NCI-H82 treated with DMSO at 0.1 percent for 48 hours (cell line): ENCODE results near the gene GSTM1.

Experiments used
- DNase-seq: peaks from one replicate; lab custom pipeline; 2025; ENCODE audit not compliant: unreplicated experiment; lab: John Stamatoyannopoulos, UW

Gene GSTM1

DNA sequence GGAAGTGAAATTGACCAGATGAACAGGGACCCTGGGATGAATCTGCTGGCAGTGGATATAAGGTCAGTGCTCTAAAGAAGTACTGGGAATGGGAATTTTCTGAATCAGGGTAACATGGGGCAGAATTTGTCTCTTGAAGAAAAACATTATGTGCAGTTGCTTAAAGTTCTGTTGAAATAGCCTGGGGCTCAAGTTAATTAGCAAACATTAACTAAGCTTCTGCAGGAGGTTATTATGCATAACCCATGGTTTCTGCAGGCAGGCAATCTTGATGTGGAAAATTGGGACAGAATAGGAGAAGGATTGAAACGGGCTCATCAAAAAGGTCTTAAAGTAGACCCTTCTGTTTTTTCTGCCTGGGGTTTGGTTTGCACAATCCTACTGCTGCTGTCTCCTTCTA lies 38.4 kb downstream of the GSTM1 start:
- DNase-seq: no peak

DNA sequence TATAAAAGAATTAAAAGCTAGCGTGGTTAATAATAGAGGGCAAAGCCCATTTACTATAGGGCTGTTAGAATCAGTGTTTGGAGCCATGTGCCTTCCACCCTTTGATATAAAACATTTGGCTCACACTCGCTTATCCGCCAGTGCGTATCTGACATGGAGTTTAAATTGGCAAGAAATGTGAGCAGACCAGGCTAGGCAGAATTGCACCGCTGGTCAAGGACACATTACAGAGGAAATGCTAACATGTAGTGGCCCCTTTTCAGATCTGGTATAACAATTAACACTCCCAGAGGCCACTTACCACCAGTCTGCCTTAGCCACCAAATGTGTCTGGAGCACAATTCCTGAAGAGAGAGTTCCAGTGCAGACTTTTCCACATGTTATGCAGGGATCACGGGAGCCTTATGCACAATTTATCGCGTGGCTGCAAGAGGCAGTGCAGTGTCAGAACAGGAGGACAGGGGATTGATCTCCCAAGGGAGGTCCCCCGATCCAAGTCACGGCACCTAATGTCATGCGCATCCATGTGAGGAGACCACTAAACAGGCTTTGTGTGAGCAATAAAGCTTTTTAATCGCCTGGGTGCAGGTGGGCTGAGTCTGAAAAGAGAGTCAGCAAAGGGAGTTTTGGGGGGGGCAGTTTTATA lies 39.2 kb downstream of the GSTM1 start:
- DNase-seq: no peak

DNA sequence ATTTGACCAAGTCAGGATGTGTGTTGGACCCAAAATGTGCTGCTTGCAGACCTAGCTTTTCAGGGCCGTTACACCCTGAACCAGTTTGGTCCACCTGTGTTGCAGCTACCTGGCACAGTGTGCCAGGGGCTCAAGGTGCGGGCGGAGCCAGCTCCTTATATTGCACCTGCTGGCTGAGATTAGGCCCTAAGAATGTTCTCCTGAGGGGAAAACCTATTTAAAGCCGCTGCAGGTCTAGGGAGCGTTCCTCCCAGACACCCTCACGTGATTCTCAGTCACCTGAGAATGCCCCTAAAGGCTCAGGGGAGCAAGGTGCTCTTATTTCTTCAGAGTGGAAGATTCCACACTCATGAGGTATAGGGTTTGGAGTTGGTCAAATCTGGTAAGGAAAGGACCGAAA lies 41.3 kb downstream of the GSTM1 start:
- DNase-seq: no peak

DNA sequence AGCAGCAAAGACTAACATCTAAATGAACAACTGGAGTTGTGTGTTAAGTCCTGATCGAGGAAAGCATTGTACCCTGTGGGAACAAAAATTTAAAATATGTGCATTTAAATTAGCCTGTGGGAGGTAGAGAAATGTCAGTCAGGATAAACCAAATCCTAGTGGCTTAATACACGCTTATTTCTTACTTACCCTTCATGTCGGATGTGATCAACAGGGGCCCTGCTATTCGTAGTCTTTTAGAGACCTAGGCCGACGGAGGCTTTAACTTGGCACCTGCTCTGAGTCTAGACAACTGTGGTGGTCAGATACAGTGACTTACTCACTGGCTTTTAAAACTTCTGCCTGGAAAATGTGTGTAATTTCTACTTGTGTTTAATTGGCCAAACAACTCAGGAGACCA lies 43.0 kb downstream of the GSTM1 start:
- no peak for DNase-seq

DNA sequence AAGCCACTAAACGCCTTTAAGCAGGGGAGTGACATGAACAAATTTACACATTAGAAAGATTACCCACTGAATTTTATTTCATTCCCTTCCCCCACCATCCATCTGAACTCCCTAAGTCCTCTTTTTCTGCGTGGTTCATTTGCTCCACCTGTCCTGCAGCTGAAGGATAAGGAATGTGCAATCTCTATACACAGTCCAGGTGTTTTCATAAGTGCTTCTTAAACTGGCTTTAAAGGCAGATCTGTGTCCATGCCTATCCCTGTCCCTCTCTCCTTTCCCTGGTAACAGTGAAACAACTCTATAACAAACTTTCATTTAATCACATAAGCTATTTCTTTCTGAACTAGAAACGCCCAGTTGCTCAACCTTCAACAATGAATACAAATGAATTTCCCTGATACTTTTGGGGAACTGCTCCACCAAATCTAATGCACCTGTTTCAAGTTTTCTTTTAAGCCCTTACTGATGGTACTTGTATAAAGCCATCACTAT lies 44.8 kb downstream of the GSTM1 start:
- DNase-seq: no peak

DNA sequence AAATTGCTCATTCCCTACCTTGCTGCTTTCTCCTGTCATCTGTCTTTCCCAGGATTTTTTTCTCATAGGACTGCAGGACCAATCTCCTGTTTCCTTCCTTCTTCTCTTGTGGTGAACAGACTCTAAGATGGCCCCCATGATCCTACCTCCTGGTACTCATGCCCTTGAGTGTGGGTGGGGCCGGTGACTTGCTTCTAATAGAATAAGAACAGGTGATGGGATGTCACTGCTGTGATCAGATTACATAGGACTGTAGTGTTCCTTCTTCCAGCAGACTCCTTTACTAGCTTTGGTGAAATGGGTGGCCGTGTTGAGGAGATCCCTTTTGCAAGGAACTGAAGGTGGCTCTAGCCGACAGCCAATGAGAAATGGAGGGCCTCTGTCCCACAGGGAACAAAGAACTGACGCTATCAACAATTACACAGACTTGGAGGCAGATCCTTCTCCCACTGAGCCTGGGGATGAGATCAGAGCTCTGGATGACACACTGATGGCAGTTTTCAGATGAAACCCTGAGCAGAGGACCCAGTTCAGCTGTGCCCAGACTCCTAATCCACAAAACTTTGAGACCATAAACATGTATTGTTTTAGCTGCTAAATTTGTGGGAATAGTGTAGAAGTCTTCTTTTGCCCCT lies 45.7 kb downstream of the GSTM1 start:
- DNase-seq: no peak

DNA sequence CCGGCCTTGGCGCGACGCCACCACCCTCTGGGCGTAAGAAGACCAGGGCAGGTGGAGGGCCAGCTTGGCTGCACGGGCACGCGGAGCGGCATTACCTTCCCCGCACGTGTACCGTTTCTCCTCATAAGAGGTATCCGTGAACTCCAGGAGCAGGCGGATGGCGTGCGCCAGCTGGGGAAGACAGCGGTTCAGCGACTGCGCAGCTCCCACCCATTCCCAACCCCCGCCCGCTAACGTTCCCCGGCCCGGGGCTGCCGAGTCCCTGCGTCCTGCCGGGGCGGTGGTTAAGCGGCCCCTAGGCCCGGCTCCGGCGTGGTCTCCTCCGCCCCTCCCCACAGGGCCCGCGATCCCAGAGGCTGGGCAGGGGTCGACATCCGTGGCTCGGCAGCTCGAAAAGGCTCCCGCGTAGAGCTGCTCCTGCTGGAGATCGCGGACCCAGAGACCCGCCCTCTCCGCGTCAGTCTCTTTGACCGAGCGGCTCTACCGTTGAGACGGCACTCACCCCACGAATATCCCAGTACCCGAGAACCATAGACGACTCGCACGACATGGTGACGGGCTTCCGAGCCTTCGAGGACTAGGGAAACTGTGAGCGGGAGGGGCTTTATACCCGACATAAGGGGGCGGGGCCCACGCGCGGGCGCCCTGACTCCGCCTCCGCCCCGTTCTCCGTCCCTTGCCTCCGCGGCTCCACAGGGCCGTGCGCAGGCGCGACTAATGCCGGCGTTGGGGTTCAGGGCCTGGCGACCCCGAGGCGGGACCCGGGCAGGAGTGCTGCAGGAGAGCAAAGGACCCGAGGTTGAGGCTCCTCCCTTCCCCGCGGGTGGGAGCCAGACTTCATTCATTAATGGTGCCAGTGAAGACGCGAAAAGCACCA lies 52.4 kb downstream of the GSTM1 start:
- peak; percentile 54 for DNase-seq

DNA sequence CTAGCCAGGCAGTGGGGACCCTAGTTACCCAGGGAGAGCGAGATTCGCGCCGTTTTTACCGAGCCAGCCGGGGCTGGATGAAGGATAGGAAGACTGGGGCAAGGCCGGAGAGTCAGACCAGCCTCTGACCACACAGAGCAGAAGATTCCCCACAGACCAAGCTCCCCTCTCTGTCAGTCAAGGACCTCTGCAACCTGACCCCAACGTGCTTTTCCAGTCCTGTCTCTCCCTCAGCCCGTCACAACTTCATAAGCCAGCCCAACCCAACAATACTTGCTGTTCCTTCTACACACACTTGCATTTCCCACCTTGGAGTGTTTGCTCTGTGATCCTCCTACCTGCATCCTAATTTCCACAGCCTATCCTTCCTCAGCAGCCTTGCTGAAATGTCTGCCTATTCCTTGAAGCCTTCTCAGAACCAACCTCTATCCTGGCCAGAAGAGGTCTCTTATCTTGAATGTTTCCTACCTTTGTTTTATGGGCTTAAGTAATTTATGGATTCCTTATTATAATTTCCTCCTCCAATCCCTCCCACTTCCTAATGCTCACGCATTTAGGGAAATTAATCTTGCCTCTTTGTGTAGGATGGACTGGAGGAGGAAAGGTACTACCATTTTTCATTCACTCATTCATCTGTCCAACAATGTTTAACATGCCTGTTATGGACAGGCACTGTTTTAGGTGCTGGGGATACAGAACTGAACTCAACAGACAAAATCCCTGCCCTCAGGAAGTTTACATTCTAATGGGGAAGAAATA lies 53.2 kb downstream of the GSTM1 start, which contains the start of gene GSTM3:
GSTM3 (minus strand) TSS at position 424 of the 759 bp plus-strand sequence. CDS start 751 bp downstream, outside the sequence.
- no peak for DNase-seq
